HepG2 (cell line): Measurements from ENCODE around the gene TOX4. TPM values are rescaled to one million over a fixed set of nuclear protein-coding genes. Genes with fewer than 3 reads are reported as not detected.
A peak's percentile ranks its signal among the peaks of the same experiment; 100 is the strongest.

ENCODE experiments used
- ATM ChIP-seq: fragments of 450-650 bp; IDR thresholded peaks from 2 replicates; pipeline ENCODE4 v1.7.1; 2017; ENCODE audit warnings: mild to moderate bottlenecking, borderline replicate concordance
- CHCHD3 ChIP-seq: sonication (generic); formaldehyde crosslinking; IDR thresholded peaks from 2 replicates; pipeline ENCODE4 v1.8.0; 2022; ENCODE audit warnings: mild to moderate bottlenecking, missing genetic modification reagents, moderate library complexity
- FOXJ3 ChIP-seq: sonication (generic); formaldehyde crosslinking; IDR thresholded peaks from 2 replicates; pipeline ENCODE4 v1.4.0; 2020; ENCODE audit warnings: missing genetic modification reagents, mild to moderate bottlenecking, borderline replicate concordance
- KDM1A ChIP-seq: IDR thresholded peaks from 2 replicates; pipeline ENCODE4 v1.6.1; 2016; ENCODE audit warnings: missing compliant biosample characterization
- KLF13 ChIP-seq: sonication (generic); formaldehyde crosslinking; IDR thresholded peaks from 2 replicates; pipeline ENCODE4 v1.4.0; 2020; ENCODE audit warnings: mild to moderate bottlenecking, missing genetic modification reagents
- POGZ ChIP-seq: sonication (generic); formaldehyde crosslinking; IDR thresholded peaks from 2 replicates; pipeline ENCODE4 v1.4.0; 2020; ENCODE audit warnings: mild to moderate bottlenecking, missing genetic modification reagents
- POLR2AphosphoS2 ChIP-seq: IDR thresholded peaks from 2 replicates; pipeline ENCODE4 v1.6.1; 2011; ENCODE audit warnings: low read depth, low read length, improper control_type of control experiment
- PTBP1 ChIP-seq: fragments of 200-400 bp; formaldehyde crosslinking; IDR thresholded peaks from 2 replicates; pipeline ENCODE4 v1.6.1; 2018; ENCODE audit warnings: low read length, low read depth; ENCODE audit not compliant: poor library complexity, severe bottlenecking
- RARA ChIP-seq: IDR thresholded peaks from 2 replicates; pipeline ENCODE4 v1.6.1; 2016; ENCODE audit warnings: missing genetic modification reagents, missing compliant biosample characterization
- RELA ChIP-seq: sonication (generic); formaldehyde crosslinking; IDR thresholded peaks from 2 replicates; pipeline ENCODE4 v1.4.0; 2020; ENCODE audit warnings: missing genetic modification reagents
- RFXANK ChIP-seq: IDR thresholded peaks from 2 replicates; pipeline ENCODE4 v1.6.1; 2016
- SIX4 ChIP-seq: sonication (generic); formaldehyde crosslinking; IDR thresholded peaks from 2 replicates; pipeline ENCODE4 v1.4.0; 2020; ENCODE audit warnings: missing genetic modification reagents
- ZBTB42 ChIP-seq: sonication (generic); formaldehyde crosslinking; IDR thresholded peaks from 2 replicates; pipeline ENCODE4 v1.5.0; 2020; ENCODE audit warnings: mild to moderate bottlenecking, missing genetic modification reagents
- ZFAT ChIP-seq: sonication (generic); formaldehyde crosslinking; conservative IDR thresholded peaks from 2 replicates; pipeline ENCODE4 v1.8.1; 2023; ENCODE audit warnings: missing genetic modification reagents, inconsistent platforms
- ZNF180 ChIP-seq: sonication (generic); formaldehyde crosslinking; IDR thresholded peaks from 2 replicates; pipeline ENCODE4 v1.4.0; 2020; ENCODE audit warnings: low read depth, missing genetic modification reagents, borderline replicate concordance
- ZNF331 ChIP-seq: sonication (generic); formaldehyde crosslinking; IDR thresholded peaks from 2 replicates; pipeline ENCODE4 v1.4.0; 2020; ENCODE audit warnings: missing genetic modification reagents
- ZNF577 ChIP-seq: sonication (generic); formaldehyde crosslinking; IDR thresholded peaks from 2 replicates; pipeline ENCODE4 v1.4.0; 2020; ENCODE audit warnings: mild to moderate bottlenecking, low read depth, missing genetic modification reagents, borderline replicate concordance
- ZNF790 ChIP-seq: sonication (generic); formaldehyde crosslinking; IDR thresholded peaks from 2 replicates; pipeline ENCODE4 v1.8.0; 2022; ENCODE audit warnings: missing genetic modification reagents, mild to moderate bottlenecking, borderline replicate concordance
- ZSCAN20 ChIP-seq: sonication (generic); formaldehyde crosslinking; IDR thresholded peaks from 2 replicates; pipeline ENCODE4 v1.4.0; 2020; ENCODE audit warnings: missing genetic modification reagents, mild to moderate bottlenecking, borderline replicate concordance
- polyA plus RNA-seq, 8 experiments: library from polyadenylated mRNA; depleted of rRNA in 3 of 8; stranded (reverse) in 7 of 8; unstranded in 1 of 8; fragments of >200 nt; fragmentation: Illumina TruSeq in 4 of 8; extraction: Trizol in 4 of 8; gene quantifications; 2 replicates each; pipeline versions ENCODE4 v1.2.1 to v1.2.3, GENCODE V29; 2011 to 2016; ENCODE audit warnings: low read depth in 4 of 8, missing spikeins in 1 of 8, mixed read lengths in 1 of 8; ENCODE audit not compliant: insufficient read depth in 1 of 8
- total RNA-seq, 5 experiments: library from RNA; depleted of rRNA; stranded (reverse); fragments of >200 nt; fragmentation: Illumina TruSeq; extraction: Trizol; gene quantifications; 2 replicates each; pipeline ENCODE4 v1.2.3, GENCODE V29; 2016; ENCODE audit warnings: low read depth in 1 of 5
- TF ChIP-seq, protein P1 (sequence below): sonication (generic); formaldehyde crosslinking; IDR thresholded peaks from 2 replicates; pipeline ENCODE4 v1.4.0; 2020; ENCODE audit warnings: low read depth, missing genetic modification reagents
- TF ChIP-seq, protein P2 (sequence below): sonication (generic); formaldehyde crosslinking; IDR thresholded peaks from 2 replicates; pipeline ENCODE4 v1.8.1; 2023; ENCODE audit warnings: missing genetic modification reagents, mild to moderate bottlenecking, borderline replicate concordance
- TF ChIP-seq, protein P3 (sequence below): IDR thresholded peaks from 2 replicates; pipeline ENCODE4 v1.6.1; 2018; ENCODE audit warnings: missing genetic modification reagents
- TF ChIP-seq, protein P4 (sequence below): sonication (generic); formaldehyde crosslinking; IDR thresholded peaks from 2 replicates; pipeline ENCODE4 v1.5.0; 2020; ENCODE audit warnings: mild to moderate bottlenecking, missing genetic modification reagents

The TOX4 gene
- total and polyA plus RNA-seq, 2 of the 13 experiments (the other 11 are each of a cell fraction or from before 2014, with no cell fraction given) = 71.8 to 163 TPM

DNA sequence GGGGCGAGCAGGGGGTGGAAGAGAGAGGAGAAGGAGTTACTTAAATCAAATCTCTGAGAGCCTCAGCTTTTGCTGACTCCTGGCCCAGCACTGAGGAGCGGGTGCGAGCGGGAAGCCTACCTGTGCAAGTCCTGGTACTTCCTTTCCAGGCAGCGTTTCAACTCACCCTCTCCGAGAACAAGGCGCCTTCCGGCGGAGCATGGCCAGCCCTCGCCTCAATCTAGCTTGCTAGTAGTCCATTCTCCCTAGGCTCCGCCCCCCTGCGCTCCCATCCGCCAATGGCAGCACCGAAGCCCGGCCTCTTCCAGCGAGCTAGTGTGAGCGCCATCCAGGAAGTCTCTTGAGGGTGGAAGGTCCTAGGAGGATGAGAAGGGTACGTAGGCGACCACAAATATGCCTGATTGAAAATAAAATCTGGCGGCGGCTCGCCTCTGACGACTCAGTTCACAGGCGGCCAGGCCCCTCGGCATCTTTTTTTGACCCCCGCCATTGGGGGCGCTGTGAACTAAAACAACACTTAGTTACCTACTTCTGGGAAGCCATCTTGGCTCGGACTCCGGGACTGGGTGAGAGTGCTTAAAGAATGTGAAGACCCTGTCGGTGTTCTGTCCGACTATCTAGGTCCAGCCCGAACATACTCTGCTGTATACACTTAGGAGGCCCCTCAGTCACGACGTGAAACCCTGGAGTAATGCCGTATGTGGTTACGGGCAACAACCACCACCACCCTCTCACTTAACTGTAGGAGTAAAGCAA is 20.9 kb upstream of the TOX4 start, which contains the start of gene CHD8 (continued):
- TF ChIP-seq, protein P1, sequence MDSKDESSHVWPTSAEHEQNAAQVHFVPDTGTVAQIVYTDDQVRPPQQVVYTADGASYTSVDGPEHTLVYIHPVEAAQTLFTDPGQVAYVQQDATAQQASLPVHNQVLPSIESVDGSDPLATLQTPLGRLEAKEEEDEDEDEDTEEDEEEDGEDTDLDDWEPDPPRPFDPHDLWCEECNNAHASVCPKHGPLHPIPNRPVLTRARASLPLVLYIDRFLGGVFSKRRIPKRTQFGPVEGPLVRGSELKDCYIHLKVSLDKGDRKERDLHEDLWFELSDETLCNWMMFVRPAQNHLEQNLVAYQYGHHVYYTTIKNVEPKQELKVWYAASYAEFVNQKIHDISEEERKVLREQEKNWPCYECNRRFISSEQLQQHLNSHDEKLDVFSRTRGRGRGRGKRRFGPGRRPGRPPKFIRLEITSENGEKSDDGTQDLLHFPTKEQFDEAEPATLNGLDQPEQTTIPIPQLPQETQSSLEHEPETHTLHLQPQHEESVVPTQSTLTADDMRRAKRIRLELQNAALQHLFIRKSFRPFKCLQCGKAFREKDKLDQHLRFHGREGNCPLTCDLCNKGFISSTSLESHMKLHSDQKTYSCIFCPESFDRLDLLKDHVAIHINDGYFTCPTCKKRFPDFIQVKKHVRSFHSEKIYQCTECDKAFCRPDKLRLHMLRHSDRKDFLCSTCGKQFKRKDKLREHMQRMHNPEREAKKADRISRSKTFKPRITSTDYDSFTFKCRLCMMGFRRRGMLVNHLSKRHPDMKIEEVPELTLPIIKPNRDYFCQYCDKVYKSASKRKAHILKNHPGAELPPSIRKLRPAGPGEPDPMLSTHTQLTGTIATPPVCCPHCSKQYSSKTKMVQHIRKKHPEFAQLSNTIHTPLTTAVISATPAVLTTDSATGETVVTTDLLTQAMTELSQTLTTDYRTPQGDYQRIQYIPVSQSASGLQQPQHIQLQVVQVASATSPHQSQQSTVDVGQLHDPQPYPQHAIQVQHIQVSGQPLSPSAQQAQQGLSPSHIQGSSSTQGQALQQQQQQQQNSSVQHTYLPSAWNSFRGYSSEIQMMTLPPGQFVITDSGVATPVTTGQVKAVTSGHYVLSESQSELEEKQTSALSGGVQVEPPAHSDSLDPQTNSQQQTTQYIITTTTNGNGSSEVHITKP (CRISPR knock-in tag) = peak; percentile 93
- TF ChIP-seq RARA (CRISPR knock-in tag) (no peak; the same call in none of the 2 replicates), ZNF577 (CRISPR knock-in tag) (no peak), CHCHD3 (CRISPR knock-in tag) (no peak), ATM (no peak), POLR2AphosphoS2 (peak; percentile 62; the same call in 1 of the 2 replicates), ZFAT (CRISPR knock-in tag) (no peak), FOXJ3 (CRISPR knock-in tag) (peak; percentile 34; the same call in 1 of the 2 replicates), POGZ (peak; percentile 95), ZNF180 (CRISPR knock-in tag) (no peak), PTBP1 (no peak), SIX4 (CRISPR knock-in tag) (peak; percentile 70), RFXANK (peak; percentile 58; the same call in 1 of the 2 replicates), RELA (no peak), ZSCAN20 (CRISPR knock-in tag) (0 out of 2 replicates have a peak, but pooled peaks have one; percentile 68), KLF13 (CRISPR knock-in tag) (0 out of 2 replicates have a peak, but pooled peaks have one; percentile 1), ZBTB42 (CRISPR knock-in tag) (no peak), ZNF790 (CRISPR knock-in tag) (no peak), ZNF331 (CRISPR knock-in tag) (peak; percentile 51; the same call in 1 of the 2 replicates), KDM1A (CRISPR knock-in tag) (no peak)
- TF ChIP-seq, protein P2, sequence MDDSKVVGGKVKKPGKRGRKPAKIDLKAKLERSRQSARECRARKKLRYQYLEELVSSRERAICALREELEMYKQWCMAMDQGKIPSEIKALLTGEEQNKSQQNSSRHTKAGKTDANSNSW = peak; percentile 63; the same call in 1 of the 2 replicates
- TF ChIP-seq, protein P3, sequence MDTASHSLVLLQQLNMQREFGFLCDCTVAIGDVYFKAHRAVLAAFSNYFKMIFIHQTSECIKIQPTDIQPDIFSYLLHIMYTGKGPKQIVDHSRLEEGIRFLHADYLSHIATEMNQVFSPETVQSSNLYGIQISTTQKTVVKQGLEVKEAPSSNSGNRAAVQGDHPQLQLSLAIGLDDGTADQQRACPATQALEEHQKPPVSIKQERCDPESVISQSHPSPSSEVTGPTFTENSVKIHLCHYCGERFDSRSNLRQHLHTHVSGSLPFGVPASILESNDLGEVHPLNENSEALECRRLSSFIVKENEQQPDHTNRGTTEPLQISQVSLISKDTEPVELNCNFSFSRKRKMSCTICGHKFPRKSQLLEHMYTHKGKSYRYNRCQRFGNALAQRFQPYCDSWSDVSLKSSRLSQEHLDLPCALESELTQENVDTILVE (CRISPR knock-in tag) = peak; percentile 89
- TF ChIP-seq, protein P4, sequence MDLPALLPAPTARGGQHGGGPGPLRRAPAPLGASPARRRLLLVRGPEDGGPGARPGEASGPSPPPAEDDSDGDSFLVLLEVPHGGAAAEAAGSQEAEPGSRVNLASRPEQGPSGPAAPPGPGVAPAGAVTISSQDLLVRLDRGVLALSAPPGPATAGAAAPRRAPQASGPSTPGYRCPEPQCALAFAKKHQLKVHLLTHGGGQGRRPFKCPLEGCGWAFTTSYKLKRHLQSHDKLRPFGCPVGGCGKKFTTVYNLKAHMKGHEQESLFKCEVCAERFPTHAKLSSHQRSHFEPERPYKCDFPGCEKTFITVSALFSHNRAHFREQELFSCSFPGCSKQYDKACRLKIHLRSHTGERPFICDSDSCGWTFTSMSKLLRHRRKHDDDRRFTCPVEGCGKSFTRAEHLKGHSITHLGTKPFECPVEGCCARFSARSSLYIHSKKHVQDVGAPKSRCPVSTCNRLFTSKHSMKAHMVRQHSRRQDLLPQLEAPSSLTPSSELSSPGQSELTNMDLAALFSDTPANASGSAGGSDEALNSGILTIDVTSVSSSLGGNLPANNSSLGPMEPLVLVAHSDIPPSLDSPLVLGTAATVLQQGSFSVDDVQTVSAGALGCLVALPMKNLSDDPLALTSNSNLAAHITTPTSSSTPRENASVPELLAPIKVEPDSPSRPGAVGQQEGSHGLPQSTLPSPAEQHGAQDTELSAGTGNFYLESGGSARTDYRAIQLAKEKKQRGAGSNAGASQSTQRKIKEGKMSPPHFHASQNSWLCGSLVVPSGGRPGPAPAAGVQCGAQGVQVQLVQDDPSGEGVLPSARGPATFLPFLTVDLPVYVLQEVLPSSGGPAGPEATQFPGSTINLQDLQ = 0 out of 2 replicates have a peak, but pooled peaks have one; percentile 28
